NCI-H526 treated with DMSO at 0.1 percent for 48 hours (cell line): ENCODE measurements around the gene TATDN3.
"Not testable (repeated sequence)": the region's sequence is repeated elsewhere in the genome, so short reads cannot be mapped to it uniquely, and the experiment has no call there.

Experiments used
- DNase-seq: peaks from one replicate; lab custom pipeline; 2025; lab: John Stamatoyannopoulos, UW

TATDN3 gene

GRCh38 chr1:212775241-212775640, 16.5 kb upstream of the TATDN3 start:
- no peak for DNase-seq

GRCh38 chr1:212777151-212777550, 14.5 kb upstream of the TATDN3 start:
- DNase-seq = no peak

- DNase-seq = not testable (repeated sequence)
These were observed 12.6 kb upstream of the TATDN3 start for GRCh38 chr1:212779086-212779485.

- no peak for DNase-seq
These were observed 10.9 kb upstream of the TATDN3 start for GRCh38 chr1:212780759-212781158.

GRCh38 chr1:212781225-212781624, 10.5 kb upstream of the TATDN3 start:
- DNase-seq = no peak

- DNase-seq = no peak
These were observed 9.1 kb upstream of the TATDN3 start for GRCh38 chr1:212782422-212783154.

- DNase-seq = no peak
These were observed 7.7 kb upstream of the TATDN3 start for GRCh38 chr1:212783976-212784375.

GRCh38 chr1:212785871-212786270, 5.8 kb upstream of the TATDN3 start:
- no peak for DNase-seq

- DNase-seq = peak; percentile 61
These were observed 426 bp upstream of the TATDN3 start for GRCh38 chr1:212791261-212791675.

- DNase-seq = no peak
These were observed 758 bp downstream of the TATDN3 start for GRCh38 chr1:212792396-212792908.

- no peak for DNase-seq
These were observed 2.9 kb downstream of the TATDN3 start for GRCh38 chr1:212794561-212795014.

GRCh38 chr1:212797681-212798080, 6.0 kb downstream of the TATDN3 start:
- DNase-seq = no peak

GRCh38 chr1:212805767-212806166, 14.1 kb downstream of the TATDN3 start:
- DNase-seq = no peak

GRCh38 chr1:212814537-212815334, 23.0 kb downstream of the TATDN3 start:
- no peak for DNase-seq

GRCh38 chr1:212816567-212817278, 25.0 kb downstream of the TATDN3 start:
- no peak for DNase-seq

- no peak for DNase-seq
These were observed 28.0 kb downstream of the TATDN3 start for GRCh38 chr1:212819726-212820125.

GRCh38 chr1:212820969-212821368, 29.3 kb downstream of the TATDN3 start:
- DNase-seq = no peak

- DNase-seq = no peak
These were observed 31.3 kb downstream of the TATDN3 start for GRCh38 chr1:212822956-212823355.

GRCh38 chr1:212824201-212824600, 32.5 kb downstream of the TATDN3 start:
- no peak for DNase-seq

- DNase-seq = no peak
These were observed 34.2 kb downstream of the TATDN3 start for GRCh38 chr1:212825798-212826452.

GRCh38 chr1:212827171-212827776, 35.6 kb downstream of the TATDN3 start:
- DNase-seq = no peak
